AG10803 (cell line): ENCODE results near the gene AKNA.
"Not testable (repeated sequence)": the region's sequence is repeated elsewhere in the genome, so short reads cannot be mapped to it uniquely, and the experiment has no call there.

Experiments
- DNase-seq: peaks from one replicate; pipeline ENCODE4 v3.0.0; 2010; ENCODE audit warnings: low read depth
- H3K4me3 ChIP-seq: 2 replicates; pipeline ENCODE4 v1.5.1; 2011; ENCODE audit warnings: mild to moderate bottlenecking, low read length, control low read depth
- TF ChIP-seq, protein P1 (sequence below): conservative IDR thresholded peaks from 2 replicates; pipeline ENCODE4 v1.5.1; 2011; ENCODE audit warnings: mild to moderate bottlenecking, low read length, control low read depth, inconsistent platforms

AKNA gene

GRCh38 chr9:114338187-114338586 is 49.6 kb downstream of the AKNA start:
- no peak overlapping the region for H3K4me3 ChIP-seq
- TF ChIP-seq, protein P1, sequence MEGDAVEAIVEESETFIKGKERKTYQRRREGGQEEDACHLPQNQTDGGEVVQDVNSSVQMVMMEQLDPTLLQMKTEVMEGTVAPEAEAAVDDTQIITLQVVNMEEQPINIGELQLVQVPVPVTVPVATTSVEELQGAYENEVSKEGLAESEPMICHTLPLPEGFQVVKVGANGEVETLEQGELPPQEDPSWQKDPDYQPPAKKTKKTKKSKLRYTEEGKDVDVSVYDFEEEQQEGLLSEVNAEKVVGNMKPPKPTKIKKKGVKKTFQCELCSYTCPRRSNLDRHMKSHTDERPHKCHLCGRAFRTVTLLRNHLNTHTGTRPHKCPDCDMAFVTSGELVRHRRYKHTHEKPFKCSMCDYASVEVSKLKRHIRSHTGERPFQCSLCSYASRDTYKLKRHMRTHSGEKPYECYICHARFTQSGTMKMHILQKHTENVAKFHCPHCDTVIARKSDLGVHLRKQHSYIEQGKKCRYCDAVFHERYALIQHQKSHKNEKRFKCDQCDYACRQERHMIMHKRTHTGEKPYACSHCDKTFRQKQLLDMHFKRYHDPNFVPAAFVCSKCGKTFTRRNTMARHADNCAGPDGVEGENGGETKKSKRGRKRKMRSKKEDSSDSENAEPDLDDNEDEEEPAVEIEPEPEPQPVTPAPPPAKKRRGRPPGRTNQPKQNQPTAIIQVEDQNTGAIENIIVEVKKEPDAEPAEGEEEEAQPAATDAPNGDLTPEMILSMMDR, result no peak
- no peak for DNase-seq

DNA sequence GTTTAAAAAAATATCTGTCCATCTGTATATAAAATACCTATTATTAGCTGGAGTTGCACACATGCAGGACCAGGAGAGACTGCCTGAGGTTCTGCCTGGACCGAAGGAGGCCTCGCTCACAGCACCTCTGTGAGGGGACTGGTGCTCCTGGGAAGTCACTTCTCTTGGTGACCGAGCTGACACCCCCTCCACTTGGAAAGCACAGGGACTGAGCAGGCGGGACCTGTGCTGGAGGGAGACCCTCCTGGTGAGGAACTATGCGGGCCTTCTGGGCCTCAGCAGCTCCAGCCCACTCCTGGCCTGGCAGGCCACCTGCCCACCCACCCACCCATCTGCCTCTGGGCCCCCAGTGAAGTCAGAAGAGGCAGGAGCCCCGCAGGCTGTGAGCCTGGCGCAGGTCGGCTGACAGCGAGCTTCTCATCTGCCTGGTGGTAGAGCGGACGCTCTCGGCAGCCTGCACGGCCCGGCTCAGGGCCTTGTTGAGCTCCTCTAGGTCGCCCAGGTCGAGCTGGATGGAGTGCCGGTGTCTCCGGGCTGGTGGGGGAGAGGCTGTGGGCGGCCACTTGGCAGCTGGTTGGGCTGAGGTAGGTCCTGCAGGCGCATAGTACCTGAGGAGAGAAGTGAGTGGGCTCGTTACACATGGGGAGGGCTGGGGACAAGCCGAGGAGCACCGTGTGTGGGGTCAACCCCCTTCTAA is 50.9 kb downstream of the AKNA start:
- no peak for DNase-seq
- TF ChIP-seq, protein P1, result no peak
- no peak overlapping the region for H3K4me3 ChIP-seq

DNA sequence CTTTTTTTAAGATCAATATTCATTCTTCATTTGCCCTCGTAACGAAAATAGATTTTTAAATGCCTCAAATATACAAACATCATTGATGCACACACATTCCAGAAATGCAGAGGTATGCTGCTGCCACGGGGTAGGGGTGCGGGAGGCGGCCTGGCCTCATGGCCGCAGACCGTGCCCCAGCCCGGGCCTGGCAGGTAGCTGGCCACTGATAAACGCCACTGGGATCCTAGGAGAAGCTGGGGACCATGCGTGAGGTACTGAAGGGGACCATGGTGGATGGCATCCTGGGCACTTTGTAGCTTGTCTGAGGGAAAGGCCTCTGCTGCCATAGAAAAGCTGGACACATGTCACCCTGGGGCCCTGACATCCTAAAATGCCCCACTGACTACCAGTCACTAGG is 51.6 kb downstream of the AKNA start:
- TF ChIP-seq, protein P1, result no peak
- no peak for DNase-seq
- H3K4me3 ChIP-seq, result no peak overlapping the region

DNA sequence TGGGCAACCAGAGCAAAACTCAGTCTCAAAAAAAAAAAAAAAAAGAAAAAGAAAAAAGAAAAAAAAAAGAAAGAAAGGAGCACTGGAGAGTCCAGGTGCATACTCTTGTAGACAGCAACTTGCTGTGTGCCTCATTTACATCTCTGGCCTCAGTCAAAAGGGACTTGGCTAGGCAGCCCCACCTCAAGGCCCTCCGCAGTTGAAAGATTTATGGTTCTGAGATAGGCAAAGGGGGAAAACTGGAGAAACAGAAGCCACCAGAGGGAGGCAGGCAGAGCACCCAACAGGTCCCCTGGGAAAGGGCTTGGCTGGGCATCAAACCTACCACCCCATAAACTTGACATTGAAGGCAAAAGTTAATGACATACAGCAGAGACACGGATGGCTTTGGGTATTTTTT is 52.0 kb downstream of the AKNA start:
- TF ChIP-seq, protein P1, result no peak
- no peak overlapping the region for H3K4me3 ChIP-seq

GRCh38 chr9:114334490-114334889 is 53.3 kb downstream of the AKNA start:
- TF ChIP-seq, protein P1, result no peak
- no peak overlapping the region for H3K4me3 ChIP-seq
- no peak for DNase-seq

More for the DNA sequence above, 52.0 kb downstream of the AKNA start:
- no peak for DNase-seq

DNA sequence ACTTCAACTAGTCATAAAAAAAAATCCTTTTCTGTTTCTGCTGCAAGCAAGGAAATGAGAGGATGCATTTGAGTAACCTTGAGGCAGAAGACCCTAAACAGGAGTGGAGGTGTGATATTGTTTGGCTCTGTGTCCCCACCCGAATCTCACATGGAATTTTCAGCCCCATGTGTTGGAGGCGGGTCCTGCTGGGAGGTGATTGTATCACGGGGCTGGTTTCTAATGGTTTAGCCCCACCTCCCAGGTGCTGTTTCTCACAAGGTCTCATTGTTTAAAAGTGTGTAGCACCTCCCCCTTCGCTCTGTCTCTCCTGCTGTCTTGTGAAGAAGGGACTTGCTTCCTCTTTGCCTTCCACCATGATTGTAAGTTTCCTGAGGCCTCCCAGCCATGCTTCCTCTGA is 54.1 kb downstream of the AKNA start:
- not testable (repeated sequence) for DNase-seq, H3K4me3 ChIP-seq

- not testable (repeated sequence) for H3K4me3 ChIP-seq
- peak; percentile 6 for DNase-seq
These were observed 55.2 kb downstream of the AKNA start for GRCh38 chr9:114332474-114333040.

GRCh38 chr9:114331229-114332195 is 56.3 kb downstream of the AKNA start:
- H3K4me3 ChIP-seq, DNase-seq: not testable (repeated sequence)
